GM12878 (cell line): Measurements from ENCODE around the gene DAAM2. TPM values are rescaled to one million over a fixed set of nuclear protein-coding genes. Genes with fewer than 3 reads are reported as not detected.

Experiments used
- ATAC-seq: fragments of 200-7000 bp; cut with Tn5 transposase; 3 replicates; pipeline ENCODE4 v1.9.1; 2020; ENCODE audit warnings: mild to moderate bottlenecking, moderate library complexity
- BruUV-seq: library from RNA; stranded (reverse); fragments of 400-500 nt; replicated peaks from 2 replicates; lab custom pipeline; 2021; lab: Mats Ljungman, UMichigan
- CTCF ChIA-PET: fragments of 300-600 bp; sonication (Branson Sonifier 250); formaldehyde crosslinking; extraction: SDS; loops from one replicate; lab custom pipeline; 2021; ENCODE audit warnings: inconsistent platforms; lab: Yijun Ruan, JAX
- POLR2A ChIA-PET: fragments of 350-600 bp; formaldehyde crosslinking; extraction: SDS; loops from one replicate; lab custom pipeline; 2021; ENCODE audit warnings: inconsistent platforms; lab: Charles Lee
- RAD21 ChIA-PET: fragments of 300-600 bp; sonication (Branson Sonifier 250); formaldehyde crosslinking; loops from one replicate; lab custom pipeline; 2023; ENCODE audit warnings: antibody characterized with exemption; ENCODE audit not compliant: unreplicated experiment; lab: Charles Lee
- SMC1A ChIA-PET: fragments of 300-600 bp; sonication (Branson Sonifier 250); formaldehyde crosslinking; loops from one replicate; lab custom pipeline; 2023; ENCODE audit not compliant: unreplicated experiment, uncharacterized antibody; lab: Charles Lee
- DNase-seq: peaks from one replicate; pipeline ENCODE4 v3.0.0-alpha.2; 2011; ENCODE audit warnings: low read depth, low spot score
- FAIRE-seq: peaks from 3 replicates; lab custom pipeline; 2011; peaks lifted over from hg19 to GRCh38; lab: Jason Lieb, UNC
- H2AFZ ChIP-seq: 2 replicates; pipeline ENCODE4 v1.6.0; 2011; ENCODE audit warnings: low read depth, low read length, control low read depth; ENCODE audit not compliant: control insufficient read depth
- H3K27ac ChIP-seq: 2 replicates; pipeline ENCODE4 v1.5.1; 2011; ENCODE audit warnings: control low read depth; ENCODE audit not compliant: control insufficient read depth, insufficient read depth
- H3K27me3 ChIP-seq, 2 experiments: replicated peaks in 1 of 2; 2 replicates each; pipeline versions ENCODE4 v1.6.0 to v1.6.1; 2011; ENCODE audit warnings: low read length in 1 of 2; ENCODE audit not compliant: control insufficient read depth in 2 of 2, insufficient read depth in 2 of 2
- H3K36me3 ChIP-seq, 2 experiments: 2 replicates each; pipeline ENCODE4 v1.5.1; 2011; ENCODE audit warnings: low read length in 1 of 2; ENCODE audit not compliant: control insufficient read depth in 2 of 2, insufficient read depth in 2 of 2
- H3K4me1 ChIP-seq: 2 replicates; pipeline ENCODE4 v1.6.1; 2011; ENCODE audit warnings: mild to moderate bottlenecking, low read length, moderate library complexity, mixed read lengths; ENCODE audit not compliant: control insufficient read depth, insufficient read depth
- H3K4me2 ChIP-seq: 2 replicates; pipeline ENCODE4 v1.6.0; 2011; ENCODE audit warnings: control low read depth; ENCODE audit not compliant: control insufficient read depth, insufficient read depth
- H3K4me3 ChIP-seq: fragments of 200-600 bp; sonication (generic); 2 replicates; pipeline ENCODE4 v1.5.1; 2016
- H3K79me2 ChIP-seq: 2 replicates; pipeline ENCODE4 v1.6.0; 2011; ENCODE audit warnings: low read length; ENCODE audit not compliant: control insufficient read depth, insufficient read depth
- H3K9ac ChIP-seq: 2 replicates; pipeline ENCODE4 v1.8.0; 2011; ENCODE audit warnings: low read length, control low read depth, mixed read lengths; ENCODE audit not compliant: control insufficient read depth, insufficient read depth
- H3K9me3 ChIP-seq: replicated peaks from 3 replicates; pipeline ENCODE4 v1.5.1; 2011; ENCODE audit warnings: mild to moderate bottlenecking, low read length; ENCODE audit not compliant: control insufficient read depth, insufficient read depth
- H4K20me1 ChIP-seq: 2 replicates; pipeline ENCODE4 v1.6.0; 2011; ENCODE audit not compliant: control insufficient read depth, insufficient read depth
- BACH1 ChIP-seq: fragments of 450-650 bp; IDR thresholded peaks from 2 replicates; pipeline ENCODE4 v1.6.1; 2017; ENCODE audit warnings: mild to moderate bottlenecking, borderline replicate concordance
- BHLHE40 ChIP-seq, 2 experiments: fragments of 450-650 bp in 1 of 2; IDR thresholded peaks; 2 replicates each; pipeline ENCODE4 v1.6.1; 2011 to 2017; ENCODE audit warnings: low read depth in 2 of 2, borderline replicate concordance in 1 of 2, improper control_type of control experiment in 1 of 2, low read length in 1 of 2, mild to moderate bottlenecking in 1 of 2
- CBX5 ChIP-seq: sonication (generic); IDR thresholded peaks from 2 replicates; pipeline ENCODE4 v1.6.1; 2016; ENCODE audit warnings: low read depth, moderate library complexity, mild to moderate bottlenecking, inconsistent platforms
- IKZF2 ChIP-seq, 2 experiments: fragments of 450-650 bp; IDR thresholded peaks; 2 replicates each; pipeline ENCODE4 v1.6.1; 2017; ENCODE audit warnings: mild to moderate bottlenecking in 2 of 2, moderate library complexity in 2 of 2
- MTA3 ChIP-seq: IDR thresholded peaks from 2 replicates; pipeline ENCODE4 v1.6.1; 2012; ENCODE audit warnings: low read length, inconsistent platforms, borderline replicate concordance
- NR2C1 ChIP-seq: fragments of 450-650 bp; IDR thresholded peaks from 2 replicates; pipeline ENCODE4 v1.6.1; 2017; ENCODE audit warnings: antibody characterized with exemption, mild to moderate bottlenecking, moderate library complexity
- NR2C2 ChIP-seq: IDR thresholded peaks from 2 replicates; pipeline ENCODE4 v1.6.1; 2011; ENCODE audit warnings: borderline replicate concordance, low read depth; ENCODE audit not compliant: control insufficient read depth, insufficient read length
- NR2F1 ChIP-seq: fragments of 450-650 bp; conservative IDR thresholded peaks from 2 replicates; pipeline ENCODE4 v1.6.1; 2017; ENCODE audit warnings: mild to moderate bottlenecking
- POLR2AphosphoS5 ChIP-seq: IDR thresholded peaks from 2 replicates; pipeline ENCODE4 v1.6.1; 2011; ENCODE audit warnings: mild to moderate bottlenecking, low read length, inconsistent platforms
- POU2F2 ChIP-seq: IDR thresholded peaks from 3 replicates; pipeline ENCODE4 v1.6.1; 2011; ENCODE audit warnings: low read depth, mild to moderate bottlenecking, low read length, borderline replicate concordance
- RCOR1 ChIP-seq: conservative IDR thresholded peaks from 2 replicates; pipeline ENCODE4 v1.6.1; 2012; ENCODE audit warnings: low read depth, low read length, improper control_type of control experiment
- SMAD1 ChIP-seq: fragments of 450-650 bp; IDR thresholded peaks from 2 replicates; pipeline ENCODE4 v1.6.1; 2018; ENCODE audit warnings: mild to moderate bottlenecking, low read depth; ENCODE audit not compliant: partially characterized antibody
- SMC3 ChIP-seq: IDR thresholded peaks from 2 replicates; pipeline ENCODE4 v1.6.1; 2011; ENCODE audit warnings: low read length, improper control_type of control experiment, borderline replicate concordance
- TCF7 ChIP-seq: IDR thresholded peaks from 2 replicates; pipeline ENCODE4 v1.6.1; 2014; ENCODE audit warnings: antibody characterized with exemption, borderline replicate concordance
- ZNF384 ChIP-seq: IDR thresholded peaks from 2 replicates; pipeline ENCODE4 v1.6.1; 2012; ENCODE audit warnings: low read depth, mild to moderate bottlenecking, low read length, improper control_type of control experiment, borderline replicate concordance
- ZZZ3 ChIP-seq: IDR thresholded peaks from 2 replicates; pipeline ENCODE4 v1.6.1; 2011; ENCODE audit warnings: low read depth; ENCODE audit not compliant: control insufficient read depth, insufficient read length
- WGBS: methylation state at CpG from one replicate; pipeline ENCODE4 v1.1.6; 2016; ENCODE audit warnings: low lambda C conversion rate; ENCODE audit not compliant: insufficient replicate concordance, insufficient coverage; ENCODE audit errors: missing lambda C conversion rate; 5-methylcytosine and 5-hydroxymethylcytosine counted together
- in situ Hi-C: fragments of 300-500 bp; cut with MboI; formaldehyde crosslinking; loops from 9 replicates; pipeline ENCODE4 v1.14.3; 2018; ENCODE audit warnings: mixed read lengths
- intact Hi-C: fragments of 100-400 bp; cut with micrococcal nuclease; formaldehyde crosslinking; loops from one replicate; pipeline ENCODE4 v1.14.2; 2022; ENCODE audit not compliant: unreplicated experiment
- polyA plus RNA-seq, 11 experiments: library from polyadenylated mRNA; depleted of rRNA in 4 of 11; unstranded in 6 of 11; stranded (reverse) in 5 of 11; fragments of >200 nt; fragmentation: Nextera tagmentation in 4 of 11; fragmentation: Illumina TruSeq in 1 of 11; extraction: Ambion mirVana in 4 of 11; extraction: Trizol in 1 of 11; gene quantifications; 1 replicate in 1 of 11; 2 replicates in 10 of 11; pipeline versions ENCODE4 v1.2.1 to v1.2.3, GENCODE V29; 2011 to 2016; ENCODE audit warnings: inconsistent platforms in 2 of 11, missing spikeins in 2 of 11, low read depth in 1 of 11
- total RNA-seq, 4 experiments: library from RNA; depleted of rRNA in 3 of 4; stranded (reverse); fragments of >200 nt in 3 of 4; fragmentation: Illumina TruSeq in 1 of 4; extraction: Trizol in 1 of 4; gene quantifications; 2 replicates each; pipeline versions ENCODE4 v1.2.1 to v1.2.3, GENCODE V29; 2013 to 2021
- TF ChIP-seq, protein P1 (sequence below): IDR thresholded peaks from 2 replicates; pipeline ENCODE4 v1.6.1; 2011; ENCODE audit warnings: mild to moderate bottlenecking, low read depth, low read length, moderate library complexity; ENCODE audit not compliant: insufficient replicate concordance
- TF ChIP-seq, protein P2 (sequence below): fragments of 450-650 bp; IDR thresholded peaks from 2 replicates; pipeline ENCODE4 v1.6.1; 2017; ENCODE audit warnings: mild to moderate bottlenecking
- TF ChIP-seq, protein P3 (sequence below): fragments of 450-650 bp; formaldehyde crosslinking; IDR thresholded peaks from 2 replicates; pipeline ENCODE4 v1.5.0; 2022; ENCODE audit warnings: mild to moderate bottlenecking, missing genetic modification characterization

DAAM2 gene
- total and polyA plus RNA-seq, 10 of the 15 experiments (the other 5 are each of a cell fraction or from before 2014, with no cell fraction given) = 0.05 to 0.22 TPM; not detected in 8

DNA sequence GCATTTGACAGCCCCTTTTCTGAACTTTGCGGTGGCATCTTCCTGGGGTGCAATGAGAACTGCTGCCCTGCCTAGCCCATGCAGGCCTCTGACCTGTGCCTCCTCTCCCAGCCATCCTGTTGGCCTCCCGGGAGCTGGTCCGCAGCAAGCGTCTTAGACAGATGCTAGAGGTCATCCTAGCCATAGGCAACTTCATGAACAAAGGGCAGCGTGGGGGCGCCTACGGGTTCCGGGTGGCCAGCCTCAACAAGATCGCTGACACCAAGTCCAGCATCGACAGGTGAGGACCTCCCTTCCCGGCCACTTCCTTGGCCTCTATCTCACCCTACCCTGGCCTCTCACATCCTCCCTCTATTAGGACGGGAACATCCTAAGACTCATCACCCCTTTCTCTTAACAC is 104.5 kb downstream of the DAAM2 start:
- 36% methylated on average over 11 of the region's 12 CpGs for WGBS
- no peak for ATAC-seq
- no peak overlapping the region for H3K27ac ChIP-seq
- no TSS peak for BruUV-seq
- POLR2A ChIA-PET = no interaction called here
- H3K36me3 ChIP-seq = no peaks in the 10 kb centered on the region
- no peak for FAIRE-seq
- intact Hi-C loops = no loop called here
- no peak overlapping the region for H3K4me2 ChIP-seq
- no peak for DNase-seq
- in situ Hi-C loops = no loop called here
- TF ChIP-seq, protein P1, sequence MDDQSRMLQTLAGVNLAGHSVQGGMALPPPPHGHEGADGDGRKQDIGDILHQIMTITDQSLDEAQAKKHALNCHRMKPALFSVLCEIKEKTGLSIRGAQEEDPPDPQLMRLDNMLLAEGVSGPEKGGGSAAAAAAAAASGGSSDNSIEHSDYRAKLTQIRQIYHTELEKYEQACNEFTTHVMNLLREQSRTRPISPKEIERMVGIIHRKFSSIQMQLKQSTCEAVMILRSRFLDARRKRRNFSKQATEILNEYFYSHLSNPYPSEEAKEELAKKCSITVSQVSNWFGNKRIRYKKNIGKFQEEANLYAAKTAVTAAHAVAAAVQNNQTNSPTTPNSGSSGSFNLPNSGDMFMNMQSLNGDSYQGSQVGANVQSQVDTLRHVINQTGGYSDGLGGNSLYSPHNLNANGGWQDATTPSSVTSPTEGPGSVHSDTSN = no peak
- TF ChIP-seq POU2F2 (no peak), CBX5 (no peak), POLR2AphosphoS5 (no peak), TCF7 (no peak), BHLHE40 (IDR thresholded peaks at IDR 0.05; ENCODE audit: borderline replicate concordance in 1 of 2, low read depth in 2 of 2, low read length in 1 of 2) (no peak), ZNF384 (no peak), NR2C1 (no peak), SMAD1 (no peak), MTA3 (no peak), NR2F1 (no peak), SMC3 (no peak), BACH1 (no peak), IKZF2 (IDR thresholded peaks at IDR 0.05) (no peak), NR2C2 (no peak), ZZZ3 (no peak), RCOR1 (no peak)
- TF ChIP-seq, protein P2, sequence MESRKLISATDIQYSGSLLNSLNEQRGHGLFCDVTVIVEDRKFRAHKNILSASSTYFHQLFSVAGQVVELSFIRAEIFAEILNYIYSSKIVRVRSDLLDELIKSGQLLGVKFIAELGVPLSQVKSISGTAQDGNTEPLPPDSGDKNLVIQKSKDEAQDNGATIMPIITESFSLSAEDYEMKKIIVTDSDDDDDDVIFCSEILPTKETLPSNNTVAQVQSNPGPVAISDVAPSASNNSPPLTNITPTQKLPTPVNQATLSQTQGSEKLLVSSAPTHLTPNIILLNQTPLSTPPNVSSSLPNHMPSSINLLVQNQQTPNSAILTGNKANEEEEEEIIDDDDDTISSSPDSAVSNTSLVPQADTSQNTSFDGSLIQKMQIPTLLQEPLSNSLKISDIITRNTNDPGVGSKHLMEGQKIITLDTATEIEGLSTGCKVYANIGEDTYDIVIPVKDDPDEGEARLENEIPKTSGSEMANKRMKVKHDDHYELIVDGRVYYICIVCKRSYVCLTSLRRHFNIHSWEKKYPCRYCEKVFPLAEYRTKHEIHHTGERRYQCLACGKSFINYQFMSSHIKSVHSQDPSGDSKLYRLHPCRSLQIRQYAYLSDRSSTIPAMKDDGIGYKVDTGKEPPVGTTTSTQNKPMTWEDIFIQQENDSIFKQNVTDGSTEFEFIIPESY = no peak
- TF ChIP-seq, protein P3, sequence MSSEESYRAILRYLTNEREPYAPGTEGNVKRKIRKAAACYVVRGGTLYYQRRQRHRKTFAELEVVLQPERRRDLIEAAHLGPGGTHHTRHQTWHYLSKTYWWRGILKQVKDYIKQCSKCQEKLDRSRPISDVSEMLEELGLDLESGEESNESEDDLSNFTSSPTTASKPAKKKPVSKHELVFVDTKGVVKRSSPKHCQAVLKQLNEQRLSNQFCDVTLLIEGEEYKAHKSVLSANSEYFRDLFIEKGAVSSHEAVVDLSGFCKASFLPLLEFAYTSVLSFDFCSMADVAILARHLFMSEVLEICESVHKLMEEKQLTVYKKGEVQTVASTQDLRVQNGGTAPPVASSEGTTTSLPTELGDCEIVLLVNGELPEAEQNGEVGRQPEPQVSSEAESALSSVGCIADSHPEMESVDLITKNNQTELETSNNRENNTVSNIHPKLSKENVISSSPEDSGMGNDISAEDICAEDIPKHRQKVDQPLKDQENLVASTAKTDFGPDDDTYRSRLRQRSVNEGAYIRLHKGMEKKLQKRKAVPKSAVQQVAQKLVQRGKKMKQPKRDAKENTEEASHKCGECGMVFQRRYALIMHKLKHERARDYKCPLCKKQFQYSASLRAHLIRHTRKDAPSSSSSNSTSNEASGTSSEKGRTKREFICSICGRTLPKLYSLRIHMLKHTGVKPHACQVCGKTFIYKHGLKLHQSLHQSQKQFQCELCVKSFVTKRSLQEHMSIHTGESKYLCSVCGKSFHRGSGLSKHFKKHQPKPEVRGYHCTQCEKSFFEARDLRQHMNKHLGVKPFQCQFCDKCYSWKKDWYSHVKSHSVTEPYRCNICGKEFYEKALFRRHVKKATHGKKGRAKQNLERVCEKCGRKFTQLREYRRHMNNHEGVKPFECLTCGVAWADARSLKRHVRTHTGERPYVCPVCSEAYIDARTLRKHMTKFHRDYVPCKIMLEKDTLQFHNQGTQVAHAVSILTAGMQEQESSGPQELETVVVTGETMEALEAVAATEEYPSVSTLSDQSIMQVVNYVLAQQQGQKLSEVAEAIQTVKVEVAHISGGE (CRISPR knock-in tag) = no peak
- TF ChIP-seq, all 136 proteins: peak for 0
- SMC1A ChIA-PET = no interaction called here
- no peaks in the 10 kb centered on the region for H3K79me2 ChIP-seq
- no peaks in the 10 kb centered on the region for H4K20me1 ChIP-seq
- H3K9ac ChIP-seq = no peak overlapping the region
- no peaks in the 10 kb centered on the region for H3K27me3 ChIP-seq
- H3K9me3 ChIP-seq = no peaks in the 10 kb centered on the region
- RAD21 ChIA-PET = no interaction called here
- H3K4me3 ChIP-seq = no peak overlapping the region
- CTCF ChIA-PET = interaction anchor here (1.4 to 4.7 kb wide), 3 partner anchors 30 to 544 kb away, joined by 3 to 21 read pairs (median 6); no protein-coding TSS in a partner anchor
- no peak overlapping the region for H2AFZ ChIP-seq
- H3K4me1 ChIP-seq = no peaks in the 10 kb centered on the region
